HepG2 (cell line): ENCODE results near the gene DCAF15. TPM values are rescaled to one million over a fixed set of nuclear protein-coding genes. Genes with fewer than 3 reads are reported as not detected.
A peak's percentile ranks its signal among the peaks of the same experiment; 100 is the strongest.

Source experiments
- ATAC-seq: fragments of 200-7000 bp; cut with Tn5 transposase; 3 replicates; pipeline ENCODE4 v1.9.1; 2020; ENCODE audit warnings: mild to moderate bottlenecking, moderate library complexity
- BruUV-seq: library from RNA; stranded (reverse); fragments of 400-500 nt; replicated peaks from 2 replicates; lab custom pipeline; 2021; lab: Mats Ljungman, UMichigan
- CTCF ChIA-PET: fragments of 300-600 bp; formaldehyde crosslinking; extraction: SDS; loops from one replicate; lab custom pipeline; 2021; ENCODE audit warnings: low total read pairs, inconsistent platforms, low intra/inter-chr PET ratio; lab: Yijun Ruan, JAX
- POLR2A ChIA-PET: fragments of 350-600 bp; sonication (Branson Sonifier 250); formaldehyde crosslinking; loops from one replicate; lab custom pipeline; 2020; ENCODE audit warnings: antibody characterized with exemption, inconsistent platforms; lab: Yijun Ruan, JAX
- DNase-seq: peaks from one replicate; pipeline ENCODE4 v3.0.0-alpha.2; 2015; ENCODE audit warnings: low spot score
- FAIRE-seq: peaks from 3 replicates; lab custom pipeline; 2011; peaks lifted over from hg19 to GRCh38; lab: Jason Lieb, UNC
- H2AFZ ChIP-seq: one replicate; pipeline ENCODE4 v1.6.1; 2011; ENCODE audit warnings: low read length, inconsistent platforms
- H3K27ac ChIP-seq: fragments of 300-600 bp; 3 replicates; pipeline ENCODE4 v1.8.0; 2011; ENCODE audit warnings: mixed run types, mild to moderate bottlenecking, mixed read lengths, low read length, inconsistent platforms; ENCODE audit not compliant: insufficient read depth; ENCODE audit errors: extremely low read length
- H3K27me3 ChIP-seq, 2 experiments: fragments of 200-600 bp in 1 of 2; 2 replicates in 1 of 2; 3 replicates in 1 of 2; pipeline versions ENCODE4 v1.6.0 to v1.8.0; 2011; ENCODE audit warnings: low read length in 2 of 2, mild to moderate bottlenecking in 2 of 2, moderate library complexity in 2 of 2, inconsistent platforms in 1 of 2; ENCODE audit not compliant: insufficient read depth in 2 of 2, control insufficient read depth in 1 of 2
- H3K36me3 ChIP-seq, 2 experiments: fragments of 200-600 bp in 1 of 2; replicated peaks in 1 of 2; 2 replicates in 1 of 2; 3 replicates in 1 of 2; pipeline versions ENCODE4 v1.5.1 to v1.8.0; 2011; ENCODE audit warnings: low read length in 2 of 2, inconsistent platforms in 1 of 2; ENCODE audit not compliant: insufficient read depth in 2 of 2, control insufficient read depth in 1 of 2
- H3K4me1 ChIP-seq: 2 replicates; pipeline ENCODE4 v1.5.1; 2012; ENCODE audit warnings: low read length, inconsistent platforms; ENCODE audit not compliant: insufficient read depth
- H3K4me2 ChIP-seq: 2 replicates; pipeline ENCODE4 v1.6.0; 2011; ENCODE audit warnings: low read depth, low read length, inconsistent platforms
- H3K4me3 ChIP-seq, 3 experiments: fragments of 200-600 bp in 1 of 3; sonication (generic), shearing (Covaris generic) in 1 of 3; replicated peaks in 1 of 3; 2 replicates each; pipeline ENCODE4 v1.5.1; 2011 to 2016; ENCODE audit warnings: low read length in 3 of 3, inconsistent platforms in 2 of 3, low read depth in 2 of 3, mild to moderate bottlenecking in 2 of 3, control low read depth in 1 of 3, mixed read lengths in 1 of 3; ENCODE audit not compliant: insufficient read depth in 1 of 3
- H3K79me2 ChIP-seq: one replicate; pipeline ENCODE4 v1.6.1; 2011; ENCODE audit warnings: low read length, inconsistent platforms; ENCODE audit not compliant: insufficient read depth
- H3K9ac ChIP-seq: 2 replicates; pipeline ENCODE4 v1.6.0; 2011; ENCODE audit warnings: mild to moderate bottlenecking, low read depth, low read length, inconsistent platforms; ENCODE audit not compliant: insufficient read depth
- H3K9me3 ChIP-seq: 2 replicates; pipeline ENCODE4 v1.5.1; 2012; ENCODE audit warnings: mild to moderate bottlenecking, low read length
- H4K20me1 ChIP-seq: 2 replicates; pipeline ENCODE4 v1.6.0; 2011; ENCODE audit warnings: inconsistent platforms, mild to moderate bottlenecking, low read length, moderate library complexity; ENCODE audit not compliant: insufficient read depth
- CERS6 ChIP-seq: sonication (generic); formaldehyde crosslinking; IDR thresholded peaks from 2 replicates; pipeline ENCODE4 v1.5.0; 2020; ENCODE audit warnings: missing genetic modification reagents
- HNRNPLL ChIP-seq: fragments of 200-400 bp; formaldehyde crosslinking; IDR thresholded peaks from 2 replicates; pipeline ENCODE4 v1.6.1; 2017; ENCODE audit warnings: mild to moderate bottlenecking, low read depth, low read length; ENCODE audit not compliant: poor library complexity, severe bottlenecking
- KLF9 ChIP-seq: IDR thresholded peaks from 2 replicates; pipeline ENCODE4 v1.6.1; 2016; ENCODE audit warnings: low read depth
- MTA1 ChIP-seq: sonication (generic); formaldehyde crosslinking; IDR thresholded peaks from 2 replicates; pipeline ENCODE4 v1.4.0; 2020; ENCODE audit warnings: missing genetic modification reagents, mild to moderate bottlenecking, borderline replicate concordance
- SRY ChIP-seq: sonication (generic); formaldehyde crosslinking; IDR thresholded peaks from 2 replicates; pipeline ENCODE4 v1.8.0; 2022; ENCODE audit warnings: mild to moderate bottlenecking, missing genetic modification reagents
- STAG1 ChIP-seq: sonication (generic); formaldehyde crosslinking; IDR thresholded peaks from 2 replicates; pipeline ENCODE4 v1.4.0; 2020; ENCODE audit warnings: missing genetic modification reagents
- ZBTB7A ChIP-seq: sonication (generic); formaldehyde crosslinking; IDR thresholded peaks from 2 replicates; pipeline ENCODE4 v1.8.0; 2022; ENCODE audit warnings: mild to moderate bottlenecking, missing genetic modification reagents
- ZNF232 ChIP-seq: sonication (generic); formaldehyde crosslinking; IDR thresholded peaks from 2 replicates; pipeline ENCODE4 v1.4.0; 2020; ENCODE audit warnings: missing genetic modification reagents, borderline replicate concordance
- ZSCAN22 ChIP-seq: sonication (generic); formaldehyde crosslinking; IDR thresholded peaks from 2 replicates; pipeline ENCODE4 v1.4.0; 2020; ENCODE audit warnings: mild to moderate bottlenecking, missing genetic modification reagents
- WGBS: methylation state at CpG from one replicate; pipeline ENCODE4 v1.1.6; 2017; ENCODE audit warnings: low lambda C conversion rate; 5-methylcytosine and 5-hydroxymethylcytosine counted together
- in situ Hi-C: cut with HindIII; loops from 2 replicates; pipeline ENCODE4 v1.10.0; 2017; ENCODE audit warnings: low pct_unique_long_range_greater_than_20kb; ENCODE audit not compliant: extremely low pct_ligation_motif_present
- intact Hi-C: fragments of 100-400 bp; cut with micrococcal nuclease; formaldehyde crosslinking; loops from one replicate; pipeline ENCODE4 v1.10.0; 2022; ENCODE audit not compliant: unreplicated experiment
- polyA plus RNA-seq, 8 experiments: library from polyadenylated mRNA; depleted of rRNA in 3 of 8; stranded (reverse) in 7 of 8; unstranded in 1 of 8; fragments of >200 nt; fragmentation: Illumina TruSeq in 4 of 8; extraction: Trizol in 4 of 8; gene quantifications; 2 replicates each; pipeline versions ENCODE4 v1.2.1 to v1.2.3, GENCODE V29; 2011 to 2016; ENCODE audit warnings: low read depth in 4 of 8, missing spikeins in 1 of 8, mixed read lengths in 1 of 8; ENCODE audit not compliant: insufficient read depth in 1 of 8
- total RNA-seq, 5 experiments: library from RNA; depleted of rRNA; stranded (reverse); fragments of >200 nt; fragmentation: Illumina TruSeq; extraction: Trizol; gene quantifications; 2 replicates each; pipeline ENCODE4 v1.2.3, GENCODE V29; 2016; ENCODE audit warnings: low read depth in 1 of 5
- TF ChIP-seq, protein P1 (sequence below): sonication (generic); formaldehyde crosslinking; IDR thresholded peaks from 2 replicates; pipeline ENCODE4 v1.8.1; 2023; ENCODE audit warnings: mild to moderate bottlenecking, moderate library complexity, missing genetic modification reagents
- TF ChIP-seq, protein P2 (sequence below): sonication (generic); formaldehyde crosslinking; IDR thresholded peaks from 2 replicates; pipeline ENCODE4 v1.5.0; 2020; ENCODE audit warnings: mild to moderate bottlenecking, missing genetic modification reagents, moderate library complexity

DCAF15 gene
- total and polyA plus RNA-seq, 2 of the 13 experiments (the other 11 are each of a cell fraction or from before 2014, with no cell fraction given), result 13.6 to 14.0 TPM

DNA sequence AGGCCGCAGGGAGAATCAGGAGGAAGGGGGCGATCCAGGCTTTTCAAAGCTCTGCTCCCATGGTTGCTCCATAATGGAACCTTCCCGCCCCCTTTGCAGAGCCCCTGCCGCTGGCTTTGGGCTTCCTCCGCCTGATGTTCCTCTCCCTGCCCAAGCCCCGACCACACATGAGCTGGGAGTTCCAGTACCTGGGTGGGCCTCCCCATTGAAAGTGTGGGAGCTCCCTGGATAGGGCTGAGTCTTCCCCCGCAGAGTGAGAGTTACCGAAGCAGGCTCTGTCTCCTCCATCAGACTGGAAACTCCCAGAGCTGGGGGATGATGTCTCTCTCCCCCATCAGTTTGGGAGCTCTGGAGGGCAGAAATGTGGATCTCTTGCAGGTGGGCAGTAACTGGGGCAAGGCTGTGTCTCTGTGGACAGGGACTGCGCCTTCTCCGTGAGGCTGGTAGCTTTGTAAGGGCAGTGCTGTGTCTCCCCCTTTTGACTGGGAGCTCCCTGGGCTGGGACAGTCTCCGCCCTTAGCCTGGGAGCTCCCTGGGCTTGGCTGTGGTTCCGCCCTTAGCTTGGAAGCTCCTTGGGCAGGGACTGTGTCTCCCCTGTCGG, 722 bp downstream of the DCAF15 start:
- WGBS, result 8% methylated on average over 8 of the region's 13 CpGs
- Histone ChIP-seq H3K79me2 (peaks cover 14% of the 10 kb centered on the region), H3K9ac (peak overlapping the region; percentile 68), H3K4me2 (peak overlapping the region; percentile 94), H3K9me3 (no peaks in the 10 kb centered on the region), H4K20me1 (no peaks in the 10 kb centered on the region), H3K36me3 (peaks cover 13 to 32% of the 10 kb centered on the region in 2 experiments; a peak in 4 of 5 replicates), H2AFZ (no peak overlapping the region)
- no TSS peak for BruUV-seq
- DNase-seq (no peak), FAIRE-seq (no peak), ATAC-seq (peak; percentile 8; the same call in 1 of the 3 replicates)
- in situ Hi-C loops, result loop anchor here (5.0 kb wide), 1 partner anchor 71 kb away; no protein-coding TSS in a partner anchor
- POLR2A ChIA-PET, result interaction anchor here (1.0 to 2.0 kb wide), 4 partner anchors 54 to 128 kb away, joined by 3 to 6 read pairs (median 5); partner anchors contain the start of gene MISP3
- TF ChIP-seq ZNF232 (CRISPR knock-in tag) (0 out of 2 replicates have a peak, but pooled peaks have one; percentile 27), KLF9 (CRISPR knock-in tag) (no peak), CERS6 (0 out of 2 replicates have a peak, but pooled peaks have one; percentile 33), ZBTB7A (0 out of 2 replicates have a peak, but pooled peaks have one; percentile 28), HNRNPLL (peak; percentile 19), STAG1 (CRISPR knock-in tag) (peak; percentile 50), MTA1 (CRISPR knock-in tag) (0 out of 2 replicates have a peak, but pooled peaks have one; percentile 31), SRY (CRISPR knock-in tag) (no peak), ZSCAN22 (CRISPR knock-in tag) (peak; percentile 98)
- TF ChIP-seq, protein P1, sequence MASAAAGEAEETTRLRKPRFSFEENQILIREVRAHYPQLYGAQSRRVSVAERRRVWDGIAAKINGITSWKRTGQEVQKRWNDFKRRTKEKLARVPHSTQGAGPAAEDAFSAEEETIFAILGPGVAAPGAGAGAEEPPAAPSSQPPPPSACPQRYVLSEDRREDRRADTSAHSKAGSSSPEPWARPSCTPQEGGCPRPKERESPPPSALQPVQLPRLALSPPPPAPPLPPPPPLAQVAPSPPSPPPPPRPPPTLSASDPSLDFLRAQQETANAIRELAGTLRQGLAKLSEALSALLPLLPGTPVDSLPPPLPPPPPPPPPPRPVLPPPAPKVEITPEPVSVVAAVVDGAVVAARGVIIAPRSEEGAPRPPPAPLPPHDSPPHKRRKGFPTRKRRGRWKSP (CRISPR knock-in tag), result no peak
- TF ChIP-seq, protein P2, sequence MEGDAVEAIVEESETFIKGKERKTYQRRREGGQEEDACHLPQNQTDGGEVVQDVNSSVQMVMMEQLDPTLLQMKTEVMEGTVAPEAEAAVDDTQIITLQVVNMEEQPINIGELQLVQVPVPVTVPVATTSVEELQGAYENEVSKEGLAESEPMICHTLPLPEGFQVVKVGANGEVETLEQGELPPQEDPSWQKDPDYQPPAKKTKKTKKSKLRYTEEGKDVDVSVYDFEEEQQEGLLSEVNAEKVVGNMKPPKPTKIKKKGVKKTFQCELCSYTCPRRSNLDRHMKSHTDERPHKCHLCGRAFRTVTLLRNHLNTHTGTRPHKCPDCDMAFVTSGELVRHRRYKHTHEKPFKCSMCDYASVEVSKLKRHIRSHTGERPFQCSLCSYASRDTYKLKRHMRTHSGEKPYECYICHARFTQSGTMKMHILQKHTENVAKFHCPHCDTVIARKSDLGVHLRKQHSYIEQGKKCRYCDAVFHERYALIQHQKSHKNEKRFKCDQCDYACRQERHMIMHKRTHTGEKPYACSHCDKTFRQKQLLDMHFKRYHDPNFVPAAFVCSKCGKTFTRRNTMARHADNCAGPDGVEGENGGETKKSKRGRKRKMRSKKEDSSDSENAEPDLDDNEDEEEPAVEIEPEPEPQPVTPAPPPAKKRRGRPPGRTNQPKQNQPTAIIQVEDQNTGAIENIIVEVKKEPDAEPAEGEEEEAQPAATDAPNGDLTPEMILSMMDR, result peak; percentile 41
- TF ChIP-seq, all 625 proteins: peak for 8
- Histone ChIP-seq H3K27me3 (no peaks in the 10 kb centered on the region; a peak in 1 of 5 replicates), H3K4me3 (peak overlapping the region; percentile 92 to 98 (median 95)), H3K4me1 (peaks cover 10% of the 10 kb centered on the region), H3K27ac (no peak overlapping the region)
- intact Hi-C loops, result loop anchor here (1.0 to 2.0 kb wide), 2 partner anchors 53 to 72 kb away; partner anchors contain the start of gene RFX1
- CTCF ChIA-PET, result no interaction called here
